ENCODE measurements around the gene ASPG. TPM values are rescaled to one million over a fixed set of nuclear protein-coding genes. Genes with fewer than 3 reads are reported as not detected.
A peak's percentile ranks its signal among the peaks of the same experiment; 100 is the strongest.

Gene ASPG
- total RNA-seq, 1 experiment from 2014 or later: not detected

- peak; percentile 4 for DNase-seq (ENCODE audit: low read depth)
These were observed 8.0 kb downstream of the ASPG start for GRCh38 chr14:104093366-104094055.

- no peak for DNase-seq (ENCODE audit: low read depth)
These were observed 8.7 kb downstream of the ASPG start for GRCh38 chr14:104094056-104094708.

- DNase-seq (ENCODE audit: low read depth): no peak
These were observed 9.4 kb downstream of the ASPG start for GRCh38 chr14:104094709-104095425.

DNA sequence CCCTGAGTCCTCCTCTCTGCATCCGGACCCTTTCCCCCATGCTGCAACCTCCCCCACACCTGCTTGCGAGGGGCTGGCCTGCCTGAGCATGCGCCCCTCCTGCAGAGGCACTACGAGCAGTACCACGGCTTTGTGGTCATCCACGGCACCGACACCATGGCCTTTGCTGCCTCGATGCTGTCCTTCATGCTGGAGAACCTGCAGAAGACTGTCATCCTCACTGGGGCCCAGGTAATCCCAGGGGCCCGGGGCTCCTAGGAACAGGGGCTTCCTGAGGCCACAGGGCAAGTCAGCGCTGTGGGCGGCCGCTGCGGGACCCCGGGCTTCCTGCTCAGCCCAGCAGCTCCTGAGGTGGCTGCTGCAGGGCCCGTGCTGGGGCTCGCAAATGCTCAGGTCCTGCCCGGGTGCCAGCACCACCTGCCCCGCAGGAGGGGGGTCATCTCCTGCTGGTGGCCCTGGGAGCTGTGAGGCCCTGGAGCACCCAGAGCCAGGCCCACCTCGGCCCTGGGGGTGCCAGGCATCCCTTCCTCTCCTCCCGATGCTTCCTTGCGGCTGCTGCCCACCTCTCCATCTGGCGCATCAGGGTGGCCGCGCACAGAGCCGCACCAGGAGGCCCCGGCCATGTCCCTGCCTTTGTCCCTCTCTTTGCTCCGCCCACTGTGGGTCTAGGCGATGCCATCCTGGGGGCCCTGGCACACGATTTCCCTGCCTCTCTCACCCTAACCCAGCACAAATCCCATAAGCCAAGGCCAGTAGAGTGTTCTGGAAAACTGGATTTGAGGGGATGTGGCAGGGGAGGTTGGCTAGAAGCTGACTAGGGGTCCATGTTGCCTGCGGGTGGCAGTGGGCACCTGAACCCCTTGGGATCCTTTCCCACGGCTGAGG, 10.2 kb downstream of the ASPG start:
- no peak for DNase-seq (ENCODE audit: low read depth)

GRCh38 chr14:104096318-104096717, 10.8 kb downstream of the ASPG start:
- no peak for DNase-seq (ENCODE audit: low read depth)

- DNase-seq (ENCODE audit: low read depth): no peak
These were observed 11.5 kb downstream of the ASPG start for GRCh38 chr14:104096751-104097700.

GRCh38 chr14:104098272-104099095, 13.0 kb downstream of the ASPG start:
- DNase-seq (ENCODE audit: low read depth): no peak

DNA sequence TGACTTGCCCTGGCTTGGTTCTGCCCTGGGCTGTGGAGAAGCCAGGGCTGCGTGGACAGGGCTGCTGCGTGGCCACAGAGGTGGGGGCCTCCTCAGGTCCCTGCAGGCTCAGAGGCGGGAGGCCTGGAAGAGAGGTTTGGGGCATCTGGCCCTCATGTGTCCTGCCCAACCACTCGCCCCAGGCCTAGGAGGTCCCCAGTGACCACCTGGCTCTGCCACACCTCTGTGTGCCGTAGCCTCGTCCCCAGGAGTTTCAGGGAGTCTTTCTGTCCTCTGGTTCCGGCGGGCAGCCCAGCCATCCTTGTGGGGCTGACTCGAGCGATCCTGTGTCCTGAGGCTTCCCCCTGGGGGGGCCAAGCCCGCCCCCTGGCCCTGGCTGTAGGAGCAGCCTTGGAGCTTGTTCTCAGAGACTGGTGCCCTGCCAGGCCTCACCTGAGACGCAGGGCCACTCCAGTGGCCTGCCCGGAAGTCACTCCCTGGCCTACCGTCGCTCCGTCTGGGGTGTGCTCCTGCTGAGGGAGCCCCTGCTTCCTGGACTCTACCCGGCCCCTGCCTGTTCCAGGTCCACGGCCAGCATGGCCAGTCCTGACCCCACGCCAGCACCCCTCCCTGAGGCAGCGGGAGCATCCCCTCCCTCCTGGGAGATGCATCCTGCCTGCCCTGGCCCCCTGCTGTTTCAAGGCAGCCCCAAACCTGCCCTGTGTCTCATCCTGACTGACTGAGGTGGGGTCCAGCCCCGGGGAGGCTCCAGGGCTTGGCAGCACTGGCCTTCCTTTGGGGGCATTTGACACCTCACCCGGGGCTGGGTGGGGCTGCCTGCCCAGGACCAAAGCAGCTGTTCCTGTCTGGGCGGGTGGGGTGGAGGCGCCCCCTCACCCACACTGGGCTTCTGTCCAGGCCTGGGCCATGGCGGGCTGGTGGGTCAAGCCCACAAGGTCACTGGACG, 13.9 kb downstream of the ASPG start:
- no peak for DNase-seq (ENCODE audit: low read depth)

DNA sequence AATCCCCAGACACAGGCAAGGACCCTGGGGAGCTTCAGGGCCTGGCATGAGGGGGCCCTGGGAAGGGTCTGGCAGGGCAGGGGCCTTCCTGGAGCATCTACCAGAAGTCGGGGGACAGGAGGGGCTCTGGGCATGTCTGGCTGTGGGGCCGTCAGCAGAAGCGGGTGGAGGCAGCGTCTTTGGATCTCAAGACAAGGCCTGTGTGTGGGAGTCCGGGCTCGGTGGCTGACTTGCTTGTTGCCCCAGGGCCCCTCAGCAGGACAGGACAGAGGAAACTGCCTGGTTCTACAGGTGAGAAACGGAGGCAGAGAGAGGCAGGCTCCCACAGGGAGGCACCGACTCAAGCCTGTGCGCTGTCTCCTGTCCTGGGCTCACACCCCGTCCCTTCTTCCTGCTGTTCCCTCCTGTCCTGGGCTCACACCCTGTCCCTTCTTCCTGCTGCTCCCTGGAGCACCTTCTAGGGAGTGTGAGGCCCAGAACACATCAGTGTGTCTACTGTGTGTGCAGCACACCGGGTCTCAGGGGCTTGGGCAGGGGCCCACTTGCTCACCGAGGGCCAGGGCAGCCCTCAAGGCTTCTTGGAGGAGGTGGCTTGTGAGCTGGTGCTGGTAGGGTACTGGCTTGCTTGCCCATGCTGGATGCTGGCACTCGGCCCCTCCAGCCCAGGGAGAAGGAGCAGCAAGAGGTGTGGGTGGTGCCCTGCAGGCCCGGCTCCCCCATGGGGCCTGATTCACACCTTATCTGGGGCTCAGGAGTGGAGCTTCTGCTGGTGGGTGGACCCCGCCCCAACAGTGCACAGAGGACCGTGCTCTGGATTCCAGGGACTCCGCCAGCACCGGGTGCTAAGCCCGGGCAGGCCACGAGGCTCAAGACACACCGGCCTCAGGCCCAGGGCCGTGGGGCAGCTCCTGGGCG, 14.9 kb downstream of the ASPG start:
- DNase-seq (ENCODE audit: low read depth): no peak

- DNase-seq (ENCODE audit: low read depth): no peak
These were observed 15.7 kb downstream of the ASPG start for GRCh38 chr14:104101086-104101621.

DNA sequence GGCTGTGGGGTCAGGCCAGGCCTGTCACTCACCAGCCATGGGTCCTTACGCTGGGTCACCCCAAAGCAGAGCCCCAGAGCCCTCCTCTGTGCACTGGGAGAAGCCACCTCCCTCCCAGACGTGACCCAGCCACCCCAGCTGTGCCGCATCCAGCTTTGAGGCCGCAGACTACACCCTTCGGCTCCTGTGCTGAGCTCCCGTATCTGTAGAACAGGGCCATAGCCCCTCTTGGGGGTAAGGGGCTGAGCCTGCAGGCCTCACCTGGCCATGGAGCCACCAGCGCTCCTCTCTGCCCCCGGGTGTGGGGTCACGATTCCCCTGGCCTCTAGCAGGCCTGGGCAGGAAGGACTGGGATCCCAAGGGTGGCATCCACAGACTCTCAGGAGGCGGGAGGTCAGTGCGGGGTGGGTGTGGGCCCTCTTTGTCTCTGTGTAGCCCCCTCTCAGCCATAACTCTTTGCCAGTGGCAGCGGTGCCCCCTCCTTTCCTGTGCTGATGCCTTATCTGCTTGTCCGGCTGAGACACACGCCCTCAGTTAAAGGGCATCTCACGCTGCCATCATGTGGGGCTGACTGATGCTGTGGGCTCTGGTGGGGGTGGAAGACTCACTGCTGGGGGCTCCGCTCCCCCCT, 16.3 kb downstream of the ASPG start:
- DNase-seq (ENCODE audit: low read depth): no peak

- DNase-seq (ENCODE audit: low read depth): no peak
These were observed 16.9 kb downstream of the ASPG start for GRCh38 chr14:104102282-104102914.

DNA sequence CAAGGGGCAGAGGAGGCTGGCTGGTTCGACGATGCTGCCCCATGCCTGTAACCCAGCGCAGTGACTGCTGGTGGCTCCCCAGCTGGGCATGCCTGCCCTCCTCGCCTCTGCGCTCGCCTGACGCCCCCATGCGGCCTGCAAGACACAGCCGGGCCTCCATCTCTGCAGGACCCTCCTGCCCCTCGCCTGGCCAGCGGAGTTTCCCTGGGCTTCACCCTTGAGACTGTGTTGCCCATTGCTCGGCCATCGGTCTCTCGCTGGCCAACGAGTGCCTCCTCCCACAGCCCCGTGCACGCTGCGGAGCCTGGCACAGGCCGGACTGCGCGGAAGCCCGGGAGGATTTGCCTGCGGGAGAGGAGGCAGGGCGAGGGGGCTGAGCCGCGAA, 17.6 kb downstream of the ASPG start:
- no peak for DNase-seq (ENCODE audit: low read depth)

DNA sequence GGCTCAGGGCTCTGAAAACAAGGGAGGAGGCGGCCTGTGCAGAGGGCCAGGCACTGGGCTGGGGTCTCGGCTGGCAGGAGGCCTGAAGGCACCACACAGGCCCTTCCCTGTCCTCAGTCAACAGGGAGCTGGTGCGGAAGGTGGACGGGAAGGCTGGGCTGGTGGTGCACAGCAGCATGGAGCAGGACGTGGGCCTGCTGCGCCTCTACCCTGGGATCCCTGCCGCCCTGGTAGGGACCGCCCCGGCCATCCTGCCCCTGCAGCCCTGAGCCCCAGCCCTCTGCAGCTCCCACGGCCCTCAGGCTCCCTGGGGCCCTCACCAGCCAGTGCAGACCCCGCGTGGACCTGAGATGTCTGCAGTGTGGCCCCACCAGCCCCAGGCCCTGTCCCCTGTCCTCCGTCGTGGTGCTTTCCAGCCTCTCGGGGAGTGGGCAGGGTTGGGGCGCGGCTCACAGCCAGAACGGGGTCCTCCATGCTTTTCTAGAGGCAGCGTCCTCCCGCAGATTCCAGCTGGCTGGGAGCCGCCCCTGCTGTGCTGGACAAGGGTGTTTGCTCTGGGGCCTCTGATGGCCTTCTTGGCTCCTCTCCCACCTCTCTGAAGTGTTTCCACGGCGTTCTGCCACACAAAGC, 18.1 kb downstream of the ASPG start:
- no peak for DNase-seq (ENCODE audit: low read depth)

GRCh38 chr14:104104076-104104901, 18.8 kb downstream of the ASPG start:
- DNase-seq (ENCODE audit: low read depth): no peak
